Measurements from ENCODE around the gene MYH8. TPM values are rescaled to one million over a fixed set of nuclear protein-coding genes. Genes with fewer than 3 reads are reported as not detected.

The MYH8 gene
- total RNA-seq, 1 donor from 2014 or later = not detected

GRCh38 chr17:10447026-10447931, 25.5 kb upstream of the MYH8 start:
- DNase-seq (ENCODE audit: low read depth) = no peak
- Histone ChIP-seq H3K4me3 (ENCODE audit: low read depth, low read length) (no peak overlapping the region), H3K36me3 (ENCODE audit: control insufficient read depth, insufficient read depth, low read length) (no peaks in the 10 kb centered on the region), H3K27me3 (ENCODE audit: control insufficient read depth, insufficient read depth, low read length) (no peaks in the 10 kb centered on the region)
- no peak for TF ChIP-seq CTCF (IDR thresholded peaks at IDR 0.05; ENCODE audit: insufficient read depth, low read length, severe bottlenecking)
- no peak for FAIRE-seq

- no peak overlapping the region for H3K4me3 ChIP-seq (ENCODE audit: low read depth, low read length)
- DNase-seq (ENCODE audit: low read depth) = no peak
- no peaks in the 10 kb centered on the region for H3K36me3 ChIP-seq (ENCODE audit: control insufficient read depth, insufficient read depth, low read length)
- TF ChIP-seq CTCF (IDR thresholded peaks at IDR 0.05; ENCODE audit: insufficient read depth, low read length, severe bottlenecking) = no peak
- FAIRE-seq = no peak
- no peaks in the 10 kb centered on the region for H3K27me3 ChIP-seq (ENCODE audit: control insufficient read depth, insufficient read depth, low read length)
Observed at GRCh38 chr17:10439816-10440215, 18.1 kb upstream of the MYH8 start.

- no peak for DNase-seq (ENCODE audit: low read depth)
Observed at GRCh38 chr17:10435096-10435495, 13.3 kb upstream of the MYH8 start.

GRCh38 chr17:10429421-10430045, 7.8 kb upstream of the MYH8 start:
- DNase-seq (ENCODE audit: low read depth) (no peak), FAIRE-seq (no peak)
- Histone ChIP-seq H3K27me3 (ENCODE audit: control insufficient read depth, insufficient read depth, low read length) (no peaks in the 10 kb centered on the region), H3K36me3 (ENCODE audit: control insufficient read depth, insufficient read depth, low read length) (no peaks in the 10 kb centered on the region), H3K4me3 (ENCODE audit: low read depth, low read length) (no peak overlapping the region)
- no peak for TF ChIP-seq CTCF (IDR thresholded peaks at IDR 0.05; ENCODE audit: insufficient read depth, low read length, severe bottlenecking)

More at GRCh38 chr17:10435096-10435495, 13.3 kb upstream of the MYH8 start:
- TF ChIP-seq CTCF (IDR thresholded peaks at IDR 0.05; ENCODE audit: insufficient read depth, low read length, severe bottlenecking) = no peak
- FAIRE-seq = no peak
- H3K36me3 ChIP-seq (ENCODE audit: control insufficient read depth, insufficient read depth, low read length) = no peaks in the 10 kb centered on the region
- H3K4me3 ChIP-seq (ENCODE audit: low read depth, low read length) = no peak overlapping the region
- no peaks in the 10 kb centered on the region for H3K27me3 ChIP-seq (ENCODE audit: control insufficient read depth, insufficient read depth, low read length)

- no peaks in the 10 kb centered on the region for H3K27me3 ChIP-seq (ENCODE audit: control insufficient read depth, insufficient read depth, low read length)
- no peak for TF ChIP-seq CTCF (IDR thresholded peaks at IDR 0.05; ENCODE audit: insufficient read depth, low read length, severe bottlenecking)
- FAIRE-seq (no peak), DNase-seq (ENCODE audit: low read depth) (no peak)
- H3K36me3 ChIP-seq (ENCODE audit: control insufficient read depth, insufficient read depth, low read length) = no peaks in the 10 kb centered on the region
- no peak overlapping the region for H3K4me3 ChIP-seq (ENCODE audit: low read depth, low read length)
Observed at GRCh38 chr17:10428781-10429180, 7.0 kb upstream of the MYH8 start.
